Endodermal cell (in vitro differentiated cells): ENCODE measurements around the gene TUBG1. TPM values are rescaled to one million over a fixed set of nuclear protein-coding genes. Genes with fewer than 3 reads are reported as not detected.

Experiments
- DNase-seq: peaks from one replicate; pipeline ENCODE4 v3.0.0-alpha.2; 2017
- H3K27ac ChIP-seq: 2 replicates; pipeline ENCODE4 v1.5.1; 2013; ENCODE audit warnings: mild to moderate bottlenecking, low read depth, low read length, moderate library complexity
- H3K27me3 ChIP-seq: 2 replicates; pipeline ENCODE4 v1.6.1; 2013; ENCODE audit warnings: mild to moderate bottlenecking, low read length, moderate library complexity; ENCODE audit not compliant: insufficient read depth, control insufficient read depth, poor library complexity, severe bottlenecking
- H3K36me3 ChIP-seq: 2 replicates; pipeline ENCODE4 v1.7.0; 2013; ENCODE audit warnings: mild to moderate bottlenecking, low read length, moderate library complexity; ENCODE audit not compliant: control insufficient read depth, insufficient read depth
- H3K4me1 ChIP-seq: one replicate; pipeline ENCODE4 v1.7.0; 2013; ENCODE audit warnings: low read length; ENCODE audit not compliant: control insufficient read depth, insufficient read depth
- H3K4me3 ChIP-seq: 2 replicates; pipeline ENCODE4 v1.5.1; 2013; ENCODE audit warnings: mild to moderate bottlenecking, low read length, moderate library complexity
- H3K9ac ChIP-seq: 2 replicates; pipeline ENCODE4 v1.6.1; 2013; ENCODE audit warnings: mild to moderate bottlenecking, low read length, moderate library complexity; ENCODE audit not compliant: poor library complexity, severe bottlenecking; ENCODE audit errors: extremely low read depth
- H3K9me3 ChIP-seq: 2 replicates; pipeline ENCODE4 v1.6.1; 2013; ENCODE audit warnings: mild to moderate bottlenecking, low read length, moderate library complexity; ENCODE audit not compliant: control insufficient read depth
- H3K27ac Mint-ChIP-seq: 2 replicates; pipeline ENCODE4 v1.8.0; 2020; ENCODE audit warnings: mixed read lengths
- H3K27me3 Mint-ChIP-seq: 2 replicates; pipeline ENCODE4 v1.8.0; 2021; ENCODE audit warnings: mild to moderate bottlenecking, mixed read lengths; ENCODE audit not compliant: insufficient read depth
- H3K36me3 Mint-ChIP-seq: 2 replicates; pipeline ENCODE4 v1.8.0; 2020; ENCODE audit warnings: low read depth, mixed read lengths
- H3K4me1 Mint-ChIP-seq: 2 replicates; pipeline ENCODE4 v1.8.0; 2020; ENCODE audit warnings: mixed read lengths
- H3K4me3 Mint-ChIP-seq: 2 replicates; pipeline ENCODE4 v1.8.0; 2020; ENCODE audit warnings: mild to moderate bottlenecking, moderate library complexity, mixed read lengths
- H3K9me3 Mint-ChIP-seq: 2 replicates; pipeline ENCODE4 v1.8.0; 2020; ENCODE audit warnings: mild to moderate bottlenecking, mixed read lengths
- CTCF ChIP-seq: fragments of 200-600 bp; sonication (generic); conservative IDR thresholded peaks from 2 replicates; pipeline ENCODE4 v1.5.0; 2021; ENCODE audit warnings: antibody characterized with exemption, mild to moderate bottlenecking
- WGBS, 2 experiments: methylation state at CpG; one replicate each; pipeline versions ENCODE4 v1.1.5 to v1.1.7; 2013; ENCODE audit warnings: missing lambda C conversion rate in 2 of 2, mixed read lengths in 1 of 2; ENCODE audit not compliant: insufficient coverage in 1 of 2, insufficient read length in 1 of 2; 5-methylcytosine and 5-hydroxymethylcytosine counted together
- total RNA-seq, 2 donors: library from RNA; stranded (reverse); fragmentation: NEBNext Ultra II Directional in 1 of 2; extraction: Animal tissue kit (Norgen Biotek cat#: 25700) in 1 of 2; gene quantifications; 2 replicates in 1 of 2; 3 replicates in 1 of 2; pipeline ENCODE4 v1.2.1, GENCODE V29; 2021

TUBG1 gene
- total RNA-seq, 2 donors from 2014 or later = 94.2 to 124 TPM

DNA sequence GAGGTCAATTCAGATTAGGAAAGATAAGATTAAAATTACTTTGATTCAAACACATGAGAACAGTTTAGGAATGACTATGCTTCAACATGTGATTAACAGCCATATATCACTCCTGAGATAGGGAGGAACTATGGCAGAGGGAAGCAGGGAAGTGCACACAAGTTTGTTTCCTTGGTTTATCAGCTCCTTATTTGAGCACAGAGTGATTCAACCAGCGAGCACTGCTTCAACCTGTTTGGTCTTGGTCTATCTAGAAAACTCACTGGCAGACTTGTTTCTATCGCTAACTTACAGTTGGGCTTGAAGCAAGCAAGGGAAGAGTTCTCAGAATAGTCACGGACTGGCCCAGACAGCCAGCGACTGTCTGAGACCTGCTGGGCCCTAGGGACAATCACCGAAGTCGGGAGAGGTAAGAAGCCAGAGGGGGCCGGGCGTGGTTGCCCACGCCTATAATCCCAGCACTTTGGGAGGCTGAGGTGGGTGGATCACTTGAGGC, 23.5 kb downstream of the TUBG1 start:
- Mint-ChIP-seq H3K27me3 (no peaks in the 10 kb centered on the region), H3K36me3 (no peaks in the 10 kb centered on the region), H3K4me1 (no peaks in the 10 kb centered on the region), H3K9me3 (no peaks in the 10 kb centered on the region), H3K27ac (no peak overlapping the region), H3K4me3 (no peak overlapping the region)
- Histone ChIP-seq H3K9ac (no peak overlapping the region), H3K4me1 (no peaks in the 10 kb centered on the region), H3K4me3 (no peak overlapping the region), H3K9me3 (no peaks in the 10 kb centered on the region), H3K27me3 (no peaks in the 10 kb centered on the region), H3K36me3 (no peaks in the 10 kb centered on the region), H3K27ac (no peak overlapping the region)
- TF ChIP-seq CTCF = no peak
- no peak for DNase-seq
- WGBS, 2 experiments = 80 to 86% methylated on average over 9 of the region's 9 CpGs

DNA sequence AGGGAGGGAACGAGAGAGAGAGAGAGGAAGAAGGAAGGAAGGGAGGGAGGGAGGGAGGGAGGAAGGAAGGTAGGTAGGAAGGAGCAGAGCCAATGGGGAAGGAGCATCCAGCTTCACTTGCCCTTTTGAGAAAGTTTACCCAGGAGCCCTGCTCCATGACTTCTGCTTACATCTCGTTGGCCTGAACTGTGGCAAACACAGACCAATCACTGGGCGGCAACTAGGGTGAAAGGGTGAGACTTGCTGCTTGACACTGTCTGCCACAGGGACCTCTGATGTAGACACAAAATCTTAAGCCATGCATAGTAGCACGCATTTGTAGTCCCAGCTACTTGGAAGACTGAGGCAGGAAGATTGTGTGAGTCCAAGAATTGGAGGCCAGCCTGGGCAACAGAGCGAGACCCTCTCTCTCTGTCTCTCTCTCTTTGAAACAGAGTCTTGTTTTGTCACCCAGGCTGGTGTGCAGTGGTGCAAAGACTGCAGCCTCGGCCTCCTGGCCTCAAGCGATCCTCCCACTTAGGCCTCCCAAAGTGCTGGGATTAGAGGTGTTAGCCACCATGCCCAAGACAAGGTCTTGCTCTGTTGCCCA, 30.1 kb downstream of the TUBG1 start:
- H3K9me3 ChIP-seq = no peaks in the 10 kb centered on the region
- H3K9ac ChIP-seq = no peak overlapping the region
- H3K4me1 Mint-ChIP-seq = peaks cover 7% of the 10 kb centered on the region
- H3K4me3 ChIP-seq = no peak overlapping the region
- no peak for DNase-seq
- no peaks in the 10 kb centered on the region for H3K36me3 ChIP-seq
- 87 to 89% methylated on average over 5 to 6 of the region's 7 CpGs for WGBS, 2 experiments
- H3K4me3 Mint-ChIP-seq = no peak overlapping the region
- H3K27ac ChIP-seq = no peak overlapping the region
- H3K9me3 Mint-ChIP-seq = no peaks in the 10 kb centered on the region
- H3K36me3 Mint-ChIP-seq = no peaks in the 10 kb centered on the region
- no peaks in the 10 kb centered on the region for H3K4me1 ChIP-seq
- H3K27ac Mint-ChIP-seq = no peak overlapping the region
- peaks cover 1% of the 10 kb centered on the region for H3K27me3 Mint-ChIP-seq
- no peak for TF ChIP-seq CTCF
- H3K27me3 ChIP-seq = no peaks in the 10 kb centered on the region

- Mint-ChIP-seq H3K27me3 (peaks cover 1% of the 10 kb centered on the region), H3K27ac (no peak overlapping the region), H3K36me3 (no peaks in the 10 kb centered on the region), H3K4me3 (no peak overlapping the region), H3K4me1 (peaks cover 7% of the 10 kb centered on the region), H3K9me3 (no peaks in the 10 kb centered on the region)
- Histone ChIP-seq H3K27me3 (no peaks in the 10 kb centered on the region), H3K27ac (no peak overlapping the region), H3K4me1 (no peaks in the 10 kb centered on the region), H3K4me3 (no peak overlapping the region), H3K36me3 (no peaks in the 10 kb centered on the region), H3K9me3 (no peaks in the 10 kb centered on the region), H3K9ac (no peak overlapping the region)
- no peak for DNase-seq
- no peak for TF ChIP-seq CTCF
- WGBS, 2 experiments = 93 to 100% methylated on average over 2 to 4 of the region's 4 CpGs
Observed at GRCh38 chr17:42640121-42640520, 30.6 kb downstream of the TUBG1 start.
